GM18861 (cell line): ENCODE data around the gene MGAT5.
A peak's percentile ranks its signal among the peaks of the same experiment; 100 is the strongest.

ENCODE experiments used
- ATAC-seq: cut with Tn5 transposase; IDR thresholded peaks from one replicate; pipeline ENCODE4 v1.9.1; 2021; ENCODE audit not compliant: unreplicated experiment

Gene MGAT5

GRCh38 chr2:134253804-134254203, at the start of gene MGAT5:
TSS of gene MGAT5 (plus strand) at chr2:134254072. CDS start at chr2:134254404, 332 bp downstream.
- peak; percentile 4 for ATAC-seq

DNA sequence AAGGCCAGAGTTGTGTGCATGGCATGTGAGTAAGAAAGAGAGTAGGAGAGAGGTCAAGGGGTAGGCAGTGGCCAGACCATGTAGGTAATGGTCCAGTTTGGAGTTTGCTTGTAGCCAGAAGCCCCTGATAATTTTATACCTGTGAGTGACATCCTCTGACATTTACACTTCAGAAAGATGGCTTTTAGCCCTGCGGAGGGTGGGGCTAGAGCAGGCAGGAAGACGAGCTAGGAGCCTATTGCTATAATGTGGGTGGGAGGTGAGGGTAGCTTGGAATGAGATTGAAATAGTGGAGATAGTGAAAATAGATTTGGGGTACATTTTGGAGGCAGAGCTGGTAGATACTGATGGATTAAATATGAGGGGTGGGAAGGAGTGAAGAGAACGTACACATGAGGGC, 48.8 kb upstream of the MGAT5 start:
- ATAC-seq, result no peak

DNA sequence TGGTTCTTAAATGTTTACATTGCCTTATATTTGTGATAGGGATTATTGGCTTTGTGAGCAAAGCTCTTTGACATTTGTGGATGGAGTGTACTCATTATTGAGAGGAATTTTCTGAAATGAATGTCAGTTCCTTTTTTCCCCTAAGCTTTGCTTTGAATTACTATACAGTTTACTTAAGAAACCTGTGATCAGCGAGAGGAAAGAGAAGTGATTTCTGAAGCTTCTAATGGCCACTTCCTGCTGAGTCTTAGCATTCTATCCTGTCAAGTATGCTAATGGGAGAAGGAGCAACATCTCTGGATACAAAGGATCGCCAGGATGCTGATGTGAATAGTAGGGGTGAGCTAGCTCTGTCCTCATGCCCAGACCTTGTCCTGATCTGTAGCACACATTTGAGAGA, 47.8 kb upstream of the MGAT5 start:
- ATAC-seq, result no peak

DNA sequence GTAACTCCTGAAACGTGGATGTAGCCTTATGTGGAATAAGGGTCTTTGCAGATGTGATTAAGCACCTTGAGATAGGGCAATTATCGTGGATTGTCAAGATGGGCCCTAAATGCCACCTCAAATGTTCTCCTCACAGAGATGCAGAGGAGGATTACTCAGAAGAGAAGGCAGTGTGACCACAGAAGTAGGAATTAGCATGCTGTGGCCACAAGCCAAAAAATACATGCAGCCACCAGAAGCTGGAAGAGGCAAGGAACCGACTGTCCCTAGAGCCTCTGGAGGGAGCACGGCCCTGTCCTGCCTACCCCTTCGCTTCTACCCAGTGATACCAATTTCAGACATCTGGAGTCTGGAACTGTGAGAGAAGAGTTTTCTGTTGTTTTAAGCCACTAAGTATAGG, 47.3 kb upstream of the MGAT5 start:
- no peak for ATAC-seq

GRCh38 chr2:134207589-134208209, 46.2 kb upstream of the MGAT5 start:
- ATAC-seq, result peak; percentile 70

- no peak for ATAC-seq
Measured at GRCh38 chr2:134208825-134209224, 45.0 kb upstream of the MGAT5 start.

- no peak for ATAC-seq
Measured at GRCh38 chr2:134212746-134213145, 41.1 kb upstream of the MGAT5 start.

DNA sequence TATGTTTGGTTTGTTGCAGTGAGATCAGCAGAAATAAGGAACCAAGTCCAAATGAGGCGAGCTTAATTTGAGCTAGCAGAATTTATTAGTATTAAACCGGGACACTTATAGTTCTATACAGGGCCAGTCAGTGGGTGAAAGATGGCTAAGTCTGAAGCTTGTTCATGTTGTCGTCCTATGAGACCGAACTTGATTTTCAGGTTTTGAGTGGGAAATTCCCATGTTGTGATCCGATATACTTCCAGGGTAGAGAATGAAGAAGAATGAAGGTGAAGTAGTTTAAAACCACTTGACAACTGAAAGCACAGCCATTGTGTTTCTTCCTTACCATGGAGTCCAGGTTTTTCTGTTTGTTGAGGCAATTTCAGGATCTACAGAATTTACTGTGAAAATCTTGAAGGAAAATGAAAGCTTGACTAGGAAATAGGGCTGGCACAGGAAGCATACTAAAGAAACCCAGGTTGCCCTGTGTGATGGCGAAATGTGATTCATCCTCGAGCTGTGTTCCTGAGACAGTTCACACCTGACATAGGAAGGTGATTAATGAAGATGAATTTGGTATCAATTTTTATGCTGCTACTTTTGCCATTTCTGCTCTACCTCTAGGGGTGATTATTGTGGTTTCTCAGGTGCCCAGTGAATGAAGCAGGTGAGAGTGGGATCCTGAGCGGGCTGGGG, 37.6 kb upstream of the MGAT5 start:
- no peak for ATAC-seq

GRCh38 chr2:134217351-134217750, 36.5 kb upstream of the MGAT5 start:
- no peak for ATAC-seq

DNA sequence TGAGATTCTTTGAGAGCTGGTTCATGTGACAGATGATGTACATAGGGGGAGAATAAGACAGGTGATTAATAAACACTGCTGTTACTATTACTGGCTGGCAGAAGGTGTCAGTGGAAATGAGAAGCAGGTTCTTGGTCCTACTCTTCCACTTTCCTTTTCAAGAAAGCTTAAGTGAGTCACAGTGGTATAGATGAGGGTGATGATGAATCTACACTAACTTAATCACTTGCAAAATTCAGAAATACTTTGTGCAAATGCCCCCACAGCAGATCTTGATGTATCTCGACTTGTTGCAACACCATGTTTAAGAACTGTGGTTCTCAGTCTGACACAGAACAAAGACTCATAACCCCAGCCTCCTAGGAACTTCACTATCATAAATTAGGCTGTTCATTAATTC, 35.9 kb upstream of the MGAT5 start:
- ATAC-seq, result peak; percentile 74

- no peak for ATAC-seq
Measured at GRCh38 chr2:134218414-134218813, 35.5 kb upstream of the MGAT5 start.

- ATAC-seq, result peak; percentile 43
Measured at GRCh38 chr2:134218930-134219658, 34.8 kb upstream of the MGAT5 start.

- no peak for ATAC-seq
Measured at GRCh38 chr2:134220344-134220974, 33.4 kb upstream of the MGAT5 start.

- ATAC-seq, result no peak
Measured at GRCh38 chr2:134224005-134224404, 29.9 kb upstream of the MGAT5 start.

DNA sequence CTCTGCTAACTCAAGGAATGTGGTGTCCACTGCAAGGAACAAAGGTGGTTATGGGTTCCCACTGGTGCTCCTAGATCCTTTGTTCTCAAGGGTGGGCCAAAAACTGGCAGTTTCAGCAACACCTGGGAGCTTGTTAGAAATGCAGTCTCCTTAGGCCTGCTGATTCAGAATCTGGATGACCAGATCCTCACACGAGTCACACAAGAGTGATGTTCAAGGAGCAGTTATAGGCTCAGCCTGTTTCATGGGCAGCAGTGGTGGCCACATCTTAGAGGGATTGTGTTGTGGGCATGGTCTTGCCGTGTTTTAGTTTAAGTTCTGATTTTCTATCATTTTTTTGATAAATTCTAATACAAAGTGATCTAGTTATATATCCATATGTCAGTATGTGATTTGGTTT, 28.7 kb upstream of the MGAT5 start:
- no peak for ATAC-seq

DNA sequence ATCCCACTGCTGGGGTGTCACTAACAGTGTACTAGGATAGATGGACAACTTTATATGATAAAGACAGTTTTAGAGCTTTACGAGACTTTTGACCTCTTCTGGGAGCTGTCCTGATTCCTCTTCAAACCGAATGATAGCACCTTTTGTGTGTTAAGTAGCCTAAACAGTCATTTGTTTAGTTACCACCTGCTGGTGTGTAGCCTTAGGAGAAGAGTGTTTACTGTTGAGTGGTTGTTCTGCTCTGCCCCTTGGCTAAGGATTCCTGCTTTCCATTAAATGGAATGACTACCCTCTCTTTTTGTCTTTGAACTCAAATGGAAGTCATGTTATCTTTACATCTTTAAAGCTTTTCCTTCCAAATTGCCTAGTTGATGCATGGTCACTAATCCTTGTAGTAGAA, 28.0 kb upstream of the MGAT5 start:
- no peak for ATAC-seq

GRCh38 chr2:134226601-134227000, 27.3 kb upstream of the MGAT5 start:
- no peak for ATAC-seq

GRCh38 chr2:134227666-134228065, 26.2 kb upstream of the MGAT5 start:
- no peak for ATAC-seq

- no peak for ATAC-seq
Measured at GRCh38 chr2:134228493-134228903, 25.4 kb upstream of the MGAT5 start.

DNA sequence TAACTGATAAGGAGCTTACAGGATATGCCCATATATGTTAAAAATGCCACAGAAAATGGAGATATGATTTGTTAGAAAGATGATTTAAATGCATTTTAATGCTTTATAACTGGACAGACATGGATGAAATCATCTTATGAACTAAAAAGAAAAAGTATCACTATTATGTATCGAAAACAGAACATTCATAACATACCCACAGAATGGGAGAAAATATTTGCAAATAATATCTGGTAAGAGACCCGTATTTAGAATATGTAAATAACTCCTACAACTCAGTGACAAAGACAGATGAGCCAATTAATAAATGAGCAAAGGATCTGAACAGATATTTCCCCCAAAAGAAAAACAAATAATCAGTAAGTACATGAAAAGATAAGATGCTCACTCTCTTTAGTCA, 24.3 kb upstream of the MGAT5 start:
- no peak for ATAC-seq

GRCh38 chr2:134230885-134231284, 23.0 kb upstream of the MGAT5 start:
- no peak for ATAC-seq
